H9 (cell line): ENCODE data around the gene LRTM2. TPM values are rescaled to one million over a fixed set of nuclear protein-coding genes. Genes with fewer than 3 reads are reported as not detected.

ENCODE experiments used
- DNase-seq: peaks from one replicate; pipeline ENCODE4 v3.0.0-alpha.2; 2017
- H2AFZ ChIP-seq: one replicate; pipeline ENCODE4 v1.6.1; 2013; ENCODE audit warnings: mild to moderate bottlenecking, low read length, control low read depth, moderate library complexity
- H2AK5ac ChIP-seq: 2 replicates; pipeline ENCODE4 v1.6.1; 2013; ENCODE audit warnings: low read length, control low read depth, mixed read lengths; ENCODE audit not compliant: insufficient read length
- H2BK120ac ChIP-seq: one replicate; pipeline ENCODE4 v1.6.1; 2013; ENCODE audit warnings: low read depth, mild to moderate bottlenecking, low read length, control low read depth, inconsistent platforms; ENCODE audit not compliant: poor library complexity, severe bottlenecking
- H2BK12ac ChIP-seq: 2 replicates; pipeline ENCODE4 v1.6.1; 2013; ENCODE audit warnings: low read length, control low read depth, mixed read lengths, low read depth; ENCODE audit not compliant: insufficient read length
- H2BK15ac ChIP-seq: 2 replicates; pipeline ENCODE4 v1.6.1; 2013; ENCODE audit warnings: low read depth, low read length, control low read depth
- H2BK20ac ChIP-seq: one replicate; pipeline ENCODE4 v1.6.1; 2013; ENCODE audit warnings: low read depth, mild to moderate bottlenecking, low read length, control low read depth, inconsistent platforms; ENCODE audit not compliant: poor library complexity, severe bottlenecking
- H2BK5ac ChIP-seq: 2 replicates; pipeline ENCODE4 v1.6.1; 2013; ENCODE audit warnings: low read length, control low read depth, mixed read lengths; ENCODE audit not compliant: insufficient read length
- H3K14ac ChIP-seq: 2 replicates; pipeline ENCODE4 v1.6.1; 2013; ENCODE audit warnings: low read length, control low read depth; ENCODE audit not compliant: insufficient read depth
- H3K18ac ChIP-seq: 2 replicates; pipeline ENCODE4 v1.6.1; 2013; ENCODE audit warnings: low read depth, mild to moderate bottlenecking, mixed read lengths, low read length, control low read depth; ENCODE audit not compliant: insufficient read length
- H3K23ac ChIP-seq: 2 replicates; pipeline ENCODE4 v1.6.1; 2013; ENCODE audit warnings: low read length, control low read depth, mixed read lengths, low read depth; ENCODE audit not compliant: insufficient read length
- H3K23me2 ChIP-seq: 2 replicates; pipeline ENCODE4 v1.6.1; 2013; ENCODE audit warnings: low read depth, mild to moderate bottlenecking, mixed read lengths, low read length, control low read depth; ENCODE audit not compliant: insufficient read length, poor library complexity, severe bottlenecking
- H3K27ac ChIP-seq: 2 replicates; pipeline ENCODE4 v1.5.1; 2013; ENCODE audit warnings: low read length, control low read depth, mixed read lengths, low read depth; ENCODE audit not compliant: insufficient read length
- H3K27me3 ChIP-seq: 2 replicates; pipeline ENCODE4 v1.6.1; 2013; ENCODE audit warnings: low read length, control low read depth, inconsistent platforms; ENCODE audit not compliant: insufficient read depth
- H3K4ac ChIP-seq: 2 replicates; pipeline ENCODE4 v1.6.1; 2013; ENCODE audit warnings: low read depth, mild to moderate bottlenecking, control low read depth, inconsistent platforms, low read length, moderate library complexity
- H3K4me1 ChIP-seq: 2 replicates; pipeline ENCODE4 v1.6.1; 2013; ENCODE audit warnings: low read length, control low read depth, inconsistent platforms; ENCODE audit not compliant: insufficient read depth
- H3K4me2 ChIP-seq: 2 replicates; pipeline ENCODE4 v1.6.1; 2013; ENCODE audit warnings: low read length, control low read depth, mixed read lengths; ENCODE audit not compliant: insufficient read length, insufficient read depth
- H3K56ac ChIP-seq: 2 replicates; pipeline ENCODE4 v1.6.1; 2013; ENCODE audit warnings: low read depth, mild to moderate bottlenecking, mixed read lengths, low read length, control low read depth; ENCODE audit not compliant: insufficient read length
- H3K79me1 ChIP-seq: 2 replicates; pipeline ENCODE4 v1.6.1; 2013; ENCODE audit warnings: low read depth, mild to moderate bottlenecking, moderate library complexity, low read length, control low read depth, inconsistent platforms; ENCODE audit not compliant: insufficient read depth, poor library complexity, severe bottlenecking
- H3K79me2 ChIP-seq: 2 replicates; pipeline ENCODE4 v1.6.1; 2013; ENCODE audit warnings: low read length, control low read depth, inconsistent platforms; ENCODE audit not compliant: insufficient read depth
- H3K9ac ChIP-seq: 2 replicates; pipeline ENCODE4 v1.6.1; 2013; ENCODE audit warnings: low read length, control low read depth, mixed read lengths; ENCODE audit not compliant: insufficient read length; ENCODE audit errors: extremely low read depth
- H3K9me3 ChIP-seq: one replicate; pipeline ENCODE4 v1.6.1; 2013; ENCODE audit warnings: low read depth, low read length, inconsistent platforms; ENCODE audit not compliant: control insufficient read depth
- H3T11ph ChIP-seq: one replicate; pipeline ENCODE4 v1.6.1; 2013; ENCODE audit warnings: mild to moderate bottlenecking, low read length, control low read depth, inconsistent platforms
- H4K20me1 ChIP-seq: one replicate; pipeline ENCODE4 v1.6.1; 2013; ENCODE audit not compliant: control insufficient read depth, insufficient read length, insufficient read depth
- H4K5ac ChIP-seq: 2 replicates; pipeline ENCODE4 v1.6.1; 2013; ENCODE audit warnings: low read depth, mild to moderate bottlenecking, mixed read lengths, low read length, control low read depth; ENCODE audit not compliant: insufficient read length
- H4K8ac ChIP-seq: replicated peaks from 2 replicates; pipeline ENCODE4 v1.6.1; 2013; ENCODE audit warnings: low read length, control low read depth, mixed read lengths, low read depth; ENCODE audit not compliant: insufficient read length
- H4K91ac ChIP-seq: 2 replicates; pipeline ENCODE4 v1.6.1; 2013; ENCODE audit warnings: low read depth, mild to moderate bottlenecking, moderate library complexity, mixed read lengths, low read length, control low read depth; ENCODE audit not compliant: insufficient read length
- H3K27ac Mint-ChIP-seq, 3 experiments: 2 replicates in 2 of 3; 3 replicates in 1 of 3; pipeline ENCODE4 v1.8.0; 2020 to 2021; ENCODE audit warnings: mixed read lengths in 3 of 3, mild to moderate bottlenecking in 1 of 3, moderate library complexity in 1 of 3
- H3K27me3 Mint-ChIP-seq: 2 replicates; pipeline ENCODE4 v1.8.0; 2021; ENCODE audit warnings: low read depth, mild to moderate bottlenecking, moderate library complexity, mixed read lengths
- H3K36me3 Mint-ChIP-seq, 3 experiments: 2 replicates in 2 of 3; 3 replicates in 1 of 3; pipeline ENCODE4 v1.8.0; 2020 to 2021; ENCODE audit warnings: low read depth in 3 of 3, mixed read lengths in 3 of 3; ENCODE audit not compliant: insufficient read depth in 1 of 3
- H3K4me1 Mint-ChIP-seq, 2 experiments: 2 replicates each; pipeline ENCODE4 v1.8.0; 2020; ENCODE audit warnings: mixed read lengths in 2 of 2
- H3K4me3 Mint-ChIP-seq, 2 experiments: 2 replicates in 1 of 2; 3 replicates in 1 of 2; pipeline ENCODE4 v1.8.0; 2020 to 2021; ENCODE audit warnings: mild to moderate bottlenecking in 2 of 2, mixed read lengths in 2 of 2, moderate library complexity in 1 of 2
- H3K9me3 Mint-ChIP-seq, 2 experiments: 2 replicates in 1 of 2; 3 replicates in 1 of 2; pipeline ENCODE4 v1.8.0; 2020; ENCODE audit warnings: mild to moderate bottlenecking in 2 of 2, mixed read lengths in 2 of 2, moderate library complexity in 1 of 2
- CTCF ChIP-seq: fragments of 200-600 bp; sonication (generic); conservative IDR thresholded peaks from 3 replicates; pipeline ENCODE4 v1.8.0; 2021; ENCODE audit warnings: antibody characterized with exemption, mild to moderate bottlenecking
- WGBS: extraction: QIAGEN DNeasy Blood & Tissue Kit; methylation state at CpG from one replicate; pipeline ENCODE4 v1.1.7; 2013; ENCODE audit warnings: missing lambda C conversion rate, low lambda C conversion rate, mixed read lengths; ENCODE audit not compliant: insufficient read length; ENCODE audit errors: extremely low coverage; 5-methylcytosine and 5-hydroxymethylcytosine counted together
- total RNA-seq: library from RNA; stranded (reverse); gene quantifications from 2 replicates; pipeline ENCODE4 v1.2.1, GENCODE V29; 2021

The LRTM2 gene
- total RNA-seq, 1 experiment from 2014 or later, result not detected

- Histone ChIP-seq H3K4me2 (no peak overlapping the region), H3K14ac (no peak overlapping the region), H4K5ac (no peak overlapping the region), H3T11ph (no peak overlapping the region), H3K18ac (no peak overlapping the region), H3K9ac (no peak overlapping the region), H4K20me1 (no peaks in the 10 kb centered on the region), H2BK15ac (no peak overlapping the region), H3K23ac (no peak overlapping the region), H3K27me3 (no peaks in the 10 kb centered on the region), H3K23me2 (no peaks in the 10 kb centered on the region), H4K8ac (no peak overlapping the region), H4K91ac (no peak overlapping the region), H3K9me3 (no peaks in the 10 kb centered on the region), H2AFZ (no peak overlapping the region), H3K4me1 (no peaks in the 10 kb centered on the region), H3K27ac (no peak overlapping the region), H3K79me2 (no peaks in the 10 kb centered on the region), H3K79me1 (no peaks in the 10 kb centered on the region), H2AK5ac (no peak overlapping the region), H3K56ac (no peak overlapping the region), H3K4ac (no peak overlapping the region), H2BK12ac (no peak overlapping the region), H2BK20ac (no peak overlapping the region), H2BK120ac (no peak overlapping the region), H2BK5ac (no peak overlapping the region)
- Mint-ChIP-seq H3K4me3 (no peak overlapping the region), H3K27ac (no peak overlapping the region), H3K4me1 (no peaks in the 10 kb centered on the region), H3K9me3 (peaks cover 0 to 3% of the 10 kb centered on the region in 2 experiments; a peak in 2 of 5 replicates), H3K36me3 (peaks cover 0 to 4% (median 0%) of the 10 kb centered on the region in 3 experiments; a peak in 1 of 7 replicates), H3K27me3 (peaks cover 2% of the 10 kb centered on the region; the same call in 1 of the 2 replicates)
- WGBS, result no CpG with 5 or more reads among the region's 16 CpGs
- DNase-seq, result peak; percentile 20
- TF ChIP-seq CTCF, result no peak
Observed at GRCh38 chr12:1863823-1864222, 43.5 kb downstream of the LRTM2 start.
